Measurements from ENCODE around the gene NT5DC4. TPM values are rescaled to one million over a fixed set of nuclear protein-coding genes. Genes with fewer than 3 reads are reported as not detected.

Gene NT5DC4
- total RNA-seq, 1 donor from 2014 or later: not detected

- no peak overlapping the region for H3K4me3 Mint-ChIP-seq
- TF ChIP-seq EZH2 (IDR thresholded peaks at IDR 0.05): no peak
- no peak for TF ChIP-seq CTCF (IDR thresholded peaks at IDR 0.05)
- TF ChIP-seq EZH2phosphoT487 (IDR thresholded peaks at IDR 0.05): no peak
Observed at GRCh38 chr2:112685271-112685884, 35.4 kb upstream of the NT5DC4 start.

GRCh38 chr2:112686348-112687217 is 34.2 kb upstream of the NT5DC4 start:
- Histone ChIP-seq H3K27me3 (no peaks in the 10 kb centered on the region), H2AFZ (replicated peaks) (peak overlapping the region; percentile 10), H3K79me2 (ENCODE audit: low read depth) (no peaks in the 10 kb centered on the region), H3K4me2 (no peak overlapping the region), H3K4me3 (no peak overlapping the region), H3K9me3 (ENCODE audit: low read depth) (no peaks in the 10 kb centered on the region), H3K36me3 (no peaks in the 10 kb centered on the region), H4K20me1 (ENCODE audit: low read depth) (no peaks in the 10 kb centered on the region), H3K9ac (no peak overlapping the region), H3K4me1 (no peaks in the 10 kb centered on the region), H3K27ac (no peak overlapping the region), H3F3A (ENCODE audit: low read depth) (no peaks in the 10 kb centered on the region)
- TF ChIP-seq EZH2phosphoT487 (IDR thresholded peaks at IDR 0.05) (no peak), EZH2 (IDR thresholded peaks at IDR 0.05) (no peak), CTCF (IDR thresholded peaks at IDR 0.05) (no peak)
- H3K27ac Mint-ChIP-seq: no peak overlapping the region
- DNase-seq (ENCODE audit: low spot score): no peak
- H3K4me3 Mint-ChIP-seq: no peak overlapping the region
- H3K27me3 Mint-ChIP-seq (ENCODE audit: insufficient read depth, low read depth): peaks cover 2% of the 10 kb centered on the region
- H3K9me3 Mint-ChIP-seq: no peaks in the 10 kb centered on the region
- H3K36me3 Mint-ChIP-seq: no peaks in the 10 kb centered on the region
- H3K4me1 Mint-ChIP-seq: peaks cover 7% of the 10 kb centered on the region

More at GRCh38 chr2:112685271-112685884, 35.4 kb upstream of the NT5DC4 start:
- no peaks in the 10 kb centered on the region for H3K9me3 ChIP-seq (ENCODE audit: low read depth)
- DNase-seq (ENCODE audit: low spot score): no peak
- no peaks in the 10 kb centered on the region for H3K9me3 Mint-ChIP-seq
- peaks cover 2% of the 10 kb centered on the region for H3K27me3 Mint-ChIP-seq (ENCODE audit: insufficient read depth, low read depth)
- no peak overlapping the region for H3K27ac ChIP-seq
- H3K9ac ChIP-seq: no peak overlapping the region
- H3K4me1 ChIP-seq: no peaks in the 10 kb centered on the region
- no peaks in the 10 kb centered on the region for H3F3A ChIP-seq (ENCODE audit: low read depth)
- no peaks in the 10 kb centered on the region for H3K36me3 Mint-ChIP-seq
- no peaks in the 10 kb centered on the region for H4K20me1 ChIP-seq (ENCODE audit: low read depth)
- no peak overlapping the region for H3K4me3 ChIP-seq
- peaks cover 7% of the 10 kb centered on the region for H3K4me1 Mint-ChIP-seq
- no peaks in the 10 kb centered on the region for H3K79me2 ChIP-seq (ENCODE audit: low read depth)
- H2AFZ ChIP-seq (replicated peaks): no peak overlapping the region
- H3K27ac Mint-ChIP-seq: no peak overlapping the region
- H3K27me3 ChIP-seq: no peaks in the 10 kb centered on the region
- H3K36me3 ChIP-seq: no peaks in the 10 kb centered on the region
- H3K4me2 ChIP-seq: no peak overlapping the region

GRCh38 chr2:112687522-112687921 is 33.3 kb upstream of the NT5DC4 start:
- Histone ChIP-seq H3K27me3 (no peaks in the 10 kb centered on the region), H3K79me2 (ENCODE audit: low read depth) (no peaks in the 10 kb centered on the region), H2AFZ (replicated peaks) (no peak overlapping the region), H3K4me1 (no peaks in the 10 kb centered on the region), H3F3A (ENCODE audit: low read depth) (no peaks in the 10 kb centered on the region), H3K9ac (no peak overlapping the region), H3K4me2 (no peak overlapping the region), H3K36me3 (no peaks in the 10 kb centered on the region), H3K9me3 (ENCODE audit: low read depth) (no peaks in the 10 kb centered on the region), H3K27ac (no peak overlapping the region), H3K4me3 (no peak overlapping the region), H4K20me1 (ENCODE audit: low read depth) (no peaks in the 10 kb centered on the region)
- Mint-ChIP-seq H3K36me3 (no peaks in the 10 kb centered on the region), H3K4me3 (no peak overlapping the region), H3K9me3 (no peaks in the 10 kb centered on the region), H3K27ac (no peak overlapping the region), H3K4me1 (peaks cover 13% of the 10 kb centered on the region), H3K27me3 (ENCODE audit: insufficient read depth, low read depth) (peaks cover 2% of the 10 kb centered on the region)
- TF ChIP-seq EZH2phosphoT487 (IDR thresholded peaks at IDR 0.05): no peak
- TF ChIP-seq EZH2 (IDR thresholded peaks at IDR 0.05): no peak
- TF ChIP-seq CTCF (IDR thresholded peaks at IDR 0.05): no peak
- no peak for DNase-seq (ENCODE audit: low spot score)

Data from neural progenitor cell (in vitro differentiated cells).